ENCODE results near the gene HPRT1.

The HPRT1 gene

GRCh38 chrX:134478374-134478773 is 18.4 kb downstream of the HPRT1 start:
- no peak for DNase-seq

DNA sequence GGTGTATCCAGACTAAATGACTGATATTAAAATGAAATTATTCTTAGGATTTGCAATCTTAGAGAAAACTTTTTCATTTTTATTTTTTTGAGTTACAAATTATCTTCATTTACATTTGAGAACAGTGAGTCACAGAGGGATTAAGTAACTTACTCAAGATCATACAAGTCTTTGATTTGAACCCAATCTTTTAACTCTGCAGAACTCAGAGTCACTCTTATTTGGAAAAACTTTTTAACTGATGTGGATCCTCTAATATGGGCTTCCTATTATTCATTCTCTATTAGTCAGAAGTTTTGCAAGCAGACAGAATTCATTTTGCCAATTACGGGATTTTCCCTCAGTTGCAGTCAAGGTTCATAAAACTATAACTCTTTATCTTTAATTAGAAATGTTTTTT is 20.1 kb downstream of the HPRT1 start:
- no peak for DNase-seq

DNA sequence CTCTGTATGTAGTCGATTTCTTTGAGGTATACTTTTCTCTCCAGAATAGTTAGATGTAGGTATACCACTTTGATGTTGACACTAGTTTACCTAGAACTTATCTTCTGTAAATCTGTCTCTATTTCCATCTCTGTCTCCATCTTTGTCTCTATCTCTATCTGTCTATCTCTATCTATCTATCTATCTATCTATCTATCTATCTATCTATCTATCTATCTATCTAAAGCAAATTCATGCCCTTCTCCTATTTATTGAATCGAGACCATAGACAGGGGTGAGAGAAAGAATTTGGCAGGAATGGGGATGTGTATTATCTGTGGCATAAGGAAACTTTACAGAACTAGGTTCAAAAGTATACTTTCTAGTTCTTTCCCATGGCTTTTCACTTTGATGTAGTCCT is 21.4 kb downstream of the HPRT1 start:
- no peak for DNase-seq

DNA sequence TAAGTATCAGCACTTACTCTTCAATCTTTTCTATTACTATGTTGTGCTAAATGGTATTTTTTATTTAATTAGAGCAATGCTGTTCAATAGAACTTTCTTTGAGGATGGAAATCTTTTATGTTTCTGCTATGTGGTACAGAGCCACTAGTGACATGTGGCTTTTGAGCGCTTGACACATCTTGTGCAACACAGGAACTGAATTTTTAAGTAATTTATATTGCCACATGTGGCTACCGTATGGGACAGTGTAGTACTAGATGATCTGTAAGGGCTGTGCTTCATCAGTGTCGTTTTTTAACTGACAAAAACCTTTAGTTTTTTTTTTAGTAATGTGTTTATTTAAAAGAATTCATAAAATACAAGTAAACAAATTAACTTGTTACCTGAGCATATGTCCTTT is 22.4 kb downstream of the HPRT1 start:
- DNase-seq = no peak

- DNase-seq = no peak
These were observed 24.1 kb downstream of the HPRT1 start for GRCh38 chrX:134484039-134484438.

- no peak for DNase-seq
These were observed 42.0 kb downstream of the HPRT1 start for GRCh38 chrX:134501941-134502340.

DNA sequence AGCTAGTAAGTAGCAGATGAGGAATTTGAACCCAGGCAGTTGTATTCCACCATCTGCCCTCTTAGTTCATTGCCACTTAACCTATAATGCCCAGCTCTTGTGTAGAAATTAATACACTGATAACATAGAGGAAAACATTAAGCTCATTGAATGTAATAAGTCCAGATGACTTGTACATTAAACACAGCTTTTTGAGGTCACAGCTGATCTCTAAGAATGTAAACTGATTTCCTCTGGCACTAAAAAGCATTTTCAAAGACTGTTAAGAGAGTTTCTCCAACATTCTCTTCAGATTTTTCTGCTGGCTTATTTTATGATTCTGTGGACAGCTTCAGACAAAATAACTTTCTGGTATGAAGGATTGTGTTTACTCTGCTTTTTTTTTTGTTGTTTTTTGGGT is 42.7 kb downstream of the HPRT1 start:
- no peak for DNase-seq

GRCh38 chrX:134512566-134512965 is 52.6 kb downstream of the HPRT1 start:
- no peak for DNase-seq

- no peak for DNase-seq
These were observed 53.1 kb downstream of the HPRT1 start for GRCh38 chrX:134513091-134513490.

DNA sequence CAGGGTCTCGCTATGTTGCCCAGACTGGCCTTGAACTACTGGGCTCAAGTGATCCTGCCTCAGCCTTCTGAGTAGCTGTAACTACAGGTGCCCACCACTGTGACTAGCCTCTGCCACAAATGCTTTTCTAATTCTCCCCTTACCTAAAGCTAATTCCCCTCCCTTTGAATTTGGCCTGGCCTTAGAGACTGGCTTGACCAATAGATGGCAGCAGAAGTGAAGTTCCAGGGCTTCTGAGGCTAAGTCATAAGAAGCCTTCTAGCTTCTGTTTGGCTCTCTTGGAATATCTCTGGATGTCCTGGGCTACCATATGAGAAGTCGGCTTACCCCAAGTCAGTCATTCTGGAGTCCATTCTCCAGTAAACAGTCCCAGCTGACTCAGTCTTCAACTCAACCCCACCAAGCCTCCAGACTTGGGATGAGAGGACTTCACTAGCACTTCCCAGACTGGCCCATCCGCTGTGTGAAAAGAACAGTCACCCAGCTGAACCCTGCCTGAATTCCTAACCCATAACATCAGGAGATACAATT is 61.0 kb downstream of the HPRT1 start:
- no peak for DNase-seq

DNA sequence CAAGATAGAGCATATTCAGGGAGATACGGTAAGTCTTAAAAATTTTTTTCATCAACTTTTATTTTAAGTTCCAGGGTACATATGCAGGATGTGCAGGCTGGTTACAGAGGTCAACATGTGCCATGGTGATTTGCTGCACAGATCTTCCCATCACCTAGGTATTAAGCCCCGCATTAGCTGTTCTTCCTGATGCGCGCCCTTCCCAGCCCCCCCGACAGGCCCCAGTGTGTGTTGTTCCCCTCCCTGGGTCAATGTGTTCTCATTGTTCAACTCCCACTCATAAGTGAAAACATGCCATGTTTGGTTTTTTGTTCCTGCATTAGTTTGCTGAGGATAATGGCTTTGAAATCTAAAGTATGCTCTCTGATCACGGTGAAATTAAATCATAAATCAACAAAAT is 64.2 kb downstream of the HPRT1 start:
- DNase-seq = no peak

DNA sequence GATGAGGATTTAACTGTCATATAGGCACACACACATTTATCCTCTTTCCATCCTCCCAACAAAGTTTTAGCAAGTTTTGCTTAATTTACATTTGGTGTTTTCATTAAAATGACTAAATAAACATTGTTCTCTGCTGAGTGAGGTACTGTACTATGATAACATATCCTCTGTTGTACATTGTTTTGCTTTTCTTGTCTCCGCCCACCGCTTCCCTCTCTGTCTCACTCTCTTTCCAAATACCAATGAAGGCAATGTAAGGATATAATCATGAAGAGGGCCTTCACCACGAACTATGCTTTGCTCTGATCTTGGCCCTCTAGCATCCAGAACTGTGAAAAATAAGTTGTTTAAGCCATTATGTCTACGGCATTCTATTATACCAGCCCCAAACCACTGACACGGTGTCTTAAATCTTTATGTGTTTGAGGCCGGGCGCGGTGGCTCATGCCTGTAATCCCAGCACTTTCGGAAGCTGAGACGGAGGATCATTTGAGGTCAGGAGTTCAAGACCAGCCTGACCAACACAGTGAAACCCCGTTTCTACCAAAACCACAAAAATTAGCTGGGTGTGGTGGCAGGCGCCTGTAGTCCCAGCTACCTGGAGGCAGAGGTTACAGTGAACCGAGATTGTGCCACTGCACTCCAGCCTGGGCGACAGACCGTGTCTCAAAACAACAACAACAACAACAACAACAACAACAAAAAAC is 65.3 kb downstream of the HPRT1 start:
- no peak for DNase-seq

DNA sequence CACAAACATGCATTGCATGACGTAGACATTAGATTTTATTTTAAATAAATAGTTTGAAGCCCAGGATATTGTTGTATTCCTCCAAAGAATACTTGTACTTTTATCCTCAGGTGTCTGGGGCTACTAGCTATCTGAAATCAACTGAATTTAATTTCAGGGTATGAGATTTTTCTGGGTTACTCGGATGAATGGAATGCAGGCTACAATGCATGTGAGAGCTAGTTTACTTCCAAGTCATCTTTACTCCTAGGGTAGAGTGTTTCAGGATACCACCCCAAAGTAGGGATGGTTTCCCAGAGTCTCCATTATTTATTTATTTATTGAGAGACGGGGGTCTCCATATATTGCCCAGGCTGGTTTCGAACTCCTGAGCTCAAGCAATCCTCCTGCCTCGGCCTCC is 66.4 kb downstream of the HPRT1 start:
- no peak for DNase-seq

DNA sequence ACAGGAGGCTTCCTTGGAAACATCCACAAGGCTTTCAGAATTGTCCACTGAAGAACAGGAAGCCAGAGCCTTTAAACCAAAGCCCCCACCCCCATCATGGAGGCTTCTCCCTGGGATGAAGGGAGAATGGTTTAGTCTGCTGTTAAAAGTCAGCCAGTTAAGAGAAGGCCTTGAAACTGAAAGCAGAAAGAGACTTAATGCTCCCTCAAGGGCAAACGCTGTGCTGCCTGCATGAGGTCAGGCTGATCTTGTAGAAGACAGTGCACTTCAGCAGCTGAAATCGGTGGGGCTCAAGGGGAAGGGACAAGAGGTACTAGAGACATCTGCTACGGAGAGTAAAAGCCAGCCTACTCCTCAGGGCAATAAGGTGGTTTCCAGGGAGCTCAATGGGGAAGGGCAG is 69.0 kb downstream of the HPRT1 start:
- no peak for DNase-seq

- no peak for DNase-seq
These were observed 69.5 kb downstream of the HPRT1 start for GRCh38 chrX:134529481-134529880.

DNA sequence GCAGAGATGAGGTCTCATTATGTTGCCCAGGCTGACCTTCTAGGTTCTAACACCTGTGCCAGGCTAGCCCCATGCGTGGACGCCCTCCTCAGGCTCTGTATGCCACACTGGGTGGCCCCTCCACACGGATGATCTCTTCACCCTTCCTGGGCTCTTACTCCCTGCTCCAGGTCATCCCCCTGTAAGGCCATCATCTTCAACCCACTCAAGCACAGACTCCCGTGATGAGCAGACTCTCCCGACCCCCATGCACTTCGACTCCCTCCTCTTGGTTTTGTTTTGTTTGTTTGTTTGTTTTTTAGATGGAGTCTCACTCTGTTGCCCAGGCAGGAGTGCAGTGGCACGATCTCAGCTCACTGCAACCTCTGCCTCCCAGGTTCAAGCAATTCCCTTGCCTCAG is 70.9 kb downstream of the HPRT1 start:
- no peak for DNase-seq

DNA sequence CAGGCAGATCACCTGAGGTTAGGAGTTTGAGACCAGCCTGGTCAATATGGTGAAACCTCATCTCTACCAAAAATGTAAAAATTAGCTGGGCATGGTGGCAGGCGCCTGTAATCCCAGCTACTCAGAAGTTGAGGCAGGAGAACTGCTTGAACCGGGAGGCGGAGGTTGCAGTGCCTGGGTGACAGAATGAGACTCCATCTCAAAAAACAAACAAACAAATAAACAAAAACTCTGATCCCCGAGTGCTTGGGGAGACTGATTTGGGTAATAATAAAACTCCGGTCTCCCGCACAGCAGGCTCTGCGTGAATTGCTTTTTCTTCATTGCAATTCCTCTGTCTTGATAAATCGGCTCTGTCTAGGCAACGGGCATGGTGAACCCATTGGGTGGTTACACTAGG is 73.4 kb downstream of the HPRT1 start:
- no peak for DNase-seq

- no peak for DNase-seq
These were observed 74.0 kb downstream of the HPRT1 start for GRCh38 chrX:134533952-134534351.

DNA sequence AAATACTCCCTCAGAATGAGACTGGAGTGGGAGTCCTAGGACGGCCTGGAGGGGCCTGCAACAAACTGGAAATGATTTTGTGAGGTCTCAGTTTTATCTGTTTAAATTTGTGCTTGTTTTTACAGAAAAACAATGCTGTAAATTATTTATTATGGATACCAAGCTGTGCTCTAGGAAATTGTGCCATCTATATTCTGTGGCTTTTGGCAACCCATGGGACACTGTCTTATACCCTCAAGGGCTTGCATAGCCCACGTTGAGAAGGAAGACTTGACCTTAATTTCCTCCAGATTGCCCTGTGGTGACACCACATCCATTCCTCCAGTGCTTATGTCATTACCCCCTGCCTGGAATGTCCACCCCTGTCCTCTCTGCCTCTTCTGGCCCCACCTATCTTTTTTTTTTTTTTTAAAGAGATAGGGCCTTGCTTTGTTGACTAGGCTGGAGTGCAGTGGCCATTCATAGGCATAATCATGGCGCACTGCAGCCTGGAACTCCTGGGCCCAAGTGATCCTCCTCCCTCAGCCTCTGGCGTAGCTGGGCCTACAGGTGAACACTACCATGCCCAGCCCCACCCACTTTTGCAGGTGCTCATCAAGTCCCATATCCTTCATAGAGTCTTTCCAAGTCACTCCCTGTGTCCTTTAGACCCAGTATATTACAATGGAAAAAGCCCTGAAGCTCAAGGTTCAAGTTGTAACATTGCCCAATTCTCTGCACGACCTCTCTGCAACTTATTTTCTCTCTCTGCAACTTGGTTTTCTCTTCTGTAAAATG is 77.4 kb downstream of the HPRT1 start:
- DNase-seq = no peak

DNA sequence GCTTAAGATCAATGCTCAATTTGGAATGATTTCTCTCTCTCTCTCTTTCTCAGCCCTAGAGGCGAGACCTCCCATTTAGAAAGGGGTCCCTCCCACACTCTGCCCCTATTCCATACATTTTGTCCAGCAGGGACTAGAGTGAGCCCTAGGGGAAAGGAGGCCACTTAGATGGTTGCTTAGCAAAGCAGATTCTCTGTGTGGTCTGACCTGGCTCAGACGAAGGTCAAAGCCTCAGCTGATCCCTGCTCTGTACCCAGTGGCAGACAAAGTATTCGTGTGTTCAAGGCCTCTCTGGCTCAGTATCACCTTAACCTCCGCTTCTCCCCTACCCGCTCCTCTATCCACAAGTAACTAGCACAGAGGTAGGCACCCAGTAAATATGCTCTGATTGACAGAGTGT is 78.4 kb downstream of the HPRT1 start:
- no peak for DNase-seq

- DNase-seq = no peak
These were observed 81.9 kb downstream of the HPRT1 start for GRCh38 chrX:134541906-134542305.

DNA sequence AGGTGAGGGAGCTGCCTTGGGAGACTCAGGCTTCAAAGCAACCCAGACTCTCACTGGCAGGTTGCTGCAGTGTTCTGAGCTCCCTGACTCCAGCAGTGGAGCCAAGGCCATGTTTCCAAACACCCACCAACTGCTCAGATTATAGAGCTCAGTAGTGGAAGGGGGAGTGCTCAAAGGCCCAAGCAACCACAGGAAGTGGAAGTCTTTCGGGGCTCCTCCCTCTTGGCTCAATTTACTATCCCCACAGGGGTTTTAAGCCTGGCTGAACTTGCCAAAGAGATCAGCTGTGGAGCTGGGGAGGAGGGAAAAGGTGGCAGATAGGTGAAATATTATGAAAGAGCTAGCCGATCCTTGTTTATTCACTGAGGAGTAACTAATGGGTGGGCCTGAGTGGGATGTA is 82.5 kb downstream of the HPRT1 start:
- no peak for DNase-seq

- no peak for DNase-seq
These were observed 83.3 kb downstream of the HPRT1 start for GRCh38 chrX:134543288-134543687.

- DNase-seq = no peak
These were observed 84.2 kb downstream of the HPRT1 start for GRCh38 chrX:134544135-134544512.
